ENCODE measurements around the gene B3GNT2. TPM values are rescaled to one million over a fixed set of nuclear protein-coding genes. Genes with fewer than 3 reads are reported as not detected.

B3GNT2 gene
- total RNA-seq, 4 donors from 2014 or later, result 12.6 to 41.9 (median 28.0) TPM

- H3K27ac ChIP-seq, result no peak overlapping the region
- H3K27me3 ChIP-seq, result no peaks in the 10 kb centered on the region
- TF ChIP-seq CTCF (IDR thresholded peaks at IDR 0.05) (no peak), EP300 (IDR thresholded peaks at IDR 0.05) (no peak), POLR2A (IDR thresholded peaks at IDR 0.05) (no peak)
- no peak overlapping the region for H3K4me3 ChIP-seq
- no peaks in the 10 kb centered on the region for H3K9me3 ChIP-seq
- H3K36me3 ChIP-seq, result no peaks in the 10 kb centered on the region
- WGBS, 2 donors, result 56 to 67% methylated on average over 1 of the region's 1 CpG
- peaks cover 0 to 68% (median 17%) of the 10 kb centered on the region in 4 donors for H3K4me1 ChIP-seq
- DNase-seq (ENCODE audit: low spot score in 2 of 2), result no peak
Measured at GRCh38 chr2:62202729-62203128, 6.8 kb downstream of the B3GNT2 start.

GRCh38 chr2:62203459-62203858 lies 7.5 kb downstream of the B3GNT2 start:
- Histone ChIP-seq H3K4me3 (no peak overlapping the region), H3K27me3 (no peaks in the 10 kb centered on the region), H3K9me3 (no peaks in the 10 kb centered on the region), H3K36me3 (no peaks in the 10 kb centered on the region), H3K27ac (no peak overlapping the region), H3K4me1 (peaks cover 0 to 68% (median 18%) of the 10 kb centered on the region in 4 donors)
- no peak for DNase-seq (ENCODE audit: low spot score in 2 of 2)
- TF ChIP-seq EP300 (IDR thresholded peaks at IDR 0.05) (no peak), CTCF (IDR thresholded peaks at IDR 0.05) (no peak), POLR2A (IDR thresholded peaks at IDR 0.05) (no peak)
- WGBS, 2 donors, result 100% methylated on average over 1 of the region's 1 CpG

- TF ChIP-seq POLR2A (IDR thresholded peaks at IDR 0.05) (no peak), EP300 (IDR thresholded peaks at IDR 0.05) (no peak), CTCF (IDR thresholded peaks at IDR 0.05) (no peak)
- no peak overlapping the region for H3K4me3 ChIP-seq
- H3K27ac ChIP-seq, result peak overlapping the region in 2 of 4 donors; percentile 14 to 54
- H3K36me3 ChIP-seq, result no peaks in the 10 kb centered on the region
- no peak for DNase-seq (ENCODE audit: low spot score in 2 of 2)
- H3K4me1 ChIP-seq, result peaks cover 0 to 63% (median 17%) of the 10 kb centered on the region in 4 donors
- H3K9me3 ChIP-seq, result no peaks in the 10 kb centered on the region
- WGBS, 2 donors, result 79 to 87% methylated on average over 14 of the region's 14 CpGs
- no peaks in the 10 kb centered on the region for H3K27me3 ChIP-seq
Measured at GRCh38 chr2:62204998-62205496, 9.1 kb downstream of the B3GNT2 start.

- peak overlapping the region in 2 of 4 donors; percentile 14 to 54 for H3K27ac ChIP-seq
- no peaks in the 10 kb centered on the region for H3K9me3 ChIP-seq
- TF ChIP-seq EP300 (IDR thresholded peaks at IDR 0.05), result no peak
- no peak for TF ChIP-seq POLR2A (IDR thresholded peaks at IDR 0.05)
- no peak for TF ChIP-seq CTCF (IDR thresholded peaks at IDR 0.05)
- WGBS, 2 donors, result 78 to 90% methylated on average over 6 of the region's 6 CpGs
- H3K27me3 ChIP-seq, result no peaks in the 10 kb centered on the region
- no peaks in the 10 kb centered on the region for H3K36me3 ChIP-seq
- peaks cover 0 to 60% (median 15%) of the 10 kb centered on the region in 4 donors for H3K4me1 ChIP-seq
- no peak overlapping the region for H3K4me3 ChIP-seq
- DNase-seq (ENCODE audit: low spot score in 2 of 2), result no peak
Measured at GRCh38 chr2:62205554-62205953, 9.6 kb downstream of the B3GNT2 start.

GRCh38 chr2:62206024-62206423 lies 10.1 kb downstream of the B3GNT2 start:
- Histone ChIP-seq H3K9me3 (no peaks in the 10 kb centered on the region), H3K36me3 (no peaks in the 10 kb centered on the region), H3K27ac (peak overlapping the region in 2 of 4 donors; percentile 14 to 54), H3K4me3 (no peak overlapping the region), H3K27me3 (no peaks in the 10 kb centered on the region), H3K4me1 (peaks cover 0 to 60% (median 13%) of the 10 kb centered on the region in 4 donors)
- WGBS, 2 donors, result 89 to 95% methylated on average over 5 of the region's 5 CpGs
- TF ChIP-seq EP300 (IDR thresholded peaks at IDR 0.05) (no peak), CTCF (IDR thresholded peaks at IDR 0.05) (no peak), POLR2A (IDR thresholded peaks at IDR 0.05) (no peak)
- DNase-seq (ENCODE audit: low spot score in 2 of 2), result no peak
